NCI-H2227 (cell line): Measurements from ENCODE around the gene CCT2.

ENCODE experiments used
- DNase-seq: peaks from one replicate; lab custom pipeline; 2025; ENCODE audit not compliant: unreplicated experiment; lab: John Stamatoyannopoulos, UW

CCT2 gene

GRCh38 chr12:69641546-69641945 is 56.3 kb downstream of the CCT2 start:
- no peak for DNase-seq

- no peak for DNase-seq
These were observed 57.3 kb downstream of the CCT2 start for GRCh38 chr12:69642531-69642930.

GRCh38 chr12:69644511-69644910 is 59.3 kb downstream of the CCT2 start:
- DNase-seq, result no peak

- DNase-seq, result no peak
These were observed 59.8 kb downstream of the CCT2 start for GRCh38 chr12:69645031-69645430.

GRCh38 chr12:69647178-69647577 is 61.9 kb downstream of the CCT2 start:
- DNase-seq, result no peak

- no peak for DNase-seq
These were observed 63.2 kb downstream of the CCT2 start for GRCh38 chr12:69648476-69648875.

- no peak for DNase-seq
These were observed 64.3 kb downstream of the CCT2 start for GRCh38 chr12:69649529-69649928.
